GM12878 (cell line): Measurements from ENCODE around the gene ROCK2. TPM values are rescaled to one million over a fixed set of nuclear protein-coding genes. Genes with fewer than 3 reads are reported as not detected.

Source experiments
- ATAC-seq: fragments of 200-7000 bp; cut with Tn5 transposase; 3 replicates; pipeline ENCODE4 v1.9.1; 2020; ENCODE audit warnings: mild to moderate bottlenecking, moderate library complexity
- BruUV-seq: library from RNA; stranded (reverse); fragments of 400-500 nt; replicated peaks from 2 replicates; lab custom pipeline; 2021; lab: Mats Ljungman, UMichigan
- CTCF ChIA-PET: fragments of 300-600 bp; sonication (Branson Sonifier 250); formaldehyde crosslinking; extraction: SDS; loops from one replicate; lab custom pipeline; 2021; ENCODE audit warnings: inconsistent platforms; lab: Yijun Ruan, JAX
- POLR2A ChIA-PET: fragments of 350-600 bp; formaldehyde crosslinking; extraction: SDS; loops from one replicate; lab custom pipeline; 2021; ENCODE audit warnings: inconsistent platforms; lab: Charles Lee
- RAD21 ChIA-PET: fragments of 300-600 bp; sonication (Branson Sonifier 250); formaldehyde crosslinking; loops from one replicate; lab custom pipeline; 2023; ENCODE audit warnings: antibody characterized with exemption; ENCODE audit not compliant: unreplicated experiment; lab: Charles Lee
- SMC1A ChIA-PET: fragments of 300-600 bp; sonication (Branson Sonifier 250); formaldehyde crosslinking; loops from one replicate; lab custom pipeline; 2023; ENCODE audit not compliant: unreplicated experiment, uncharacterized antibody; lab: Charles Lee
- DNase-seq: peaks from one replicate; pipeline ENCODE4 v3.0.0-alpha.2; 2011; ENCODE audit warnings: low read depth, low spot score
- FAIRE-seq: peaks from 3 replicates; lab custom pipeline; 2011; peaks lifted over from hg19 to GRCh38; lab: Jason Lieb, UNC
- H2AFZ ChIP-seq: 2 replicates; pipeline ENCODE4 v1.6.0; 2011; ENCODE audit warnings: low read depth, low read length, control low read depth; ENCODE audit not compliant: control insufficient read depth
- H3K27ac ChIP-seq: 2 replicates; pipeline ENCODE4 v1.5.1; 2011; ENCODE audit warnings: control low read depth; ENCODE audit not compliant: control insufficient read depth, insufficient read depth
- H3K27me3 ChIP-seq, 2 experiments: replicated peaks in 1 of 2; 2 replicates each; pipeline versions ENCODE4 v1.6.0 to v1.6.1; 2011; ENCODE audit warnings: low read length in 1 of 2; ENCODE audit not compliant: control insufficient read depth in 2 of 2, insufficient read depth in 2 of 2
- H3K36me3 ChIP-seq, 2 experiments: 2 replicates each; pipeline ENCODE4 v1.5.1; 2011; ENCODE audit warnings: low read length in 1 of 2; ENCODE audit not compliant: control insufficient read depth in 2 of 2, insufficient read depth in 2 of 2
- H3K4me1 ChIP-seq: 2 replicates; pipeline ENCODE4 v1.6.1; 2011; ENCODE audit warnings: mild to moderate bottlenecking, low read length, moderate library complexity, mixed read lengths; ENCODE audit not compliant: control insufficient read depth, insufficient read depth
- H3K4me2 ChIP-seq: 2 replicates; pipeline ENCODE4 v1.6.0; 2011; ENCODE audit warnings: control low read depth; ENCODE audit not compliant: control insufficient read depth, insufficient read depth
- H3K4me3 ChIP-seq: fragments of 200-600 bp; sonication (generic); 2 replicates; pipeline ENCODE4 v1.5.1; 2016
- H3K79me2 ChIP-seq: 2 replicates; pipeline ENCODE4 v1.6.0; 2011; ENCODE audit warnings: low read length; ENCODE audit not compliant: control insufficient read depth, insufficient read depth
- H3K9ac ChIP-seq: 2 replicates; pipeline ENCODE4 v1.8.0; 2011; ENCODE audit warnings: low read length, control low read depth, mixed read lengths; ENCODE audit not compliant: control insufficient read depth, insufficient read depth
- H3K9me3 ChIP-seq: replicated peaks from 3 replicates; pipeline ENCODE4 v1.5.1; 2011; ENCODE audit warnings: mild to moderate bottlenecking, low read length; ENCODE audit not compliant: control insufficient read depth, insufficient read depth
- H4K20me1 ChIP-seq: 2 replicates; pipeline ENCODE4 v1.6.0; 2011; ENCODE audit not compliant: control insufficient read depth, insufficient read depth
- ATF3 ChIP-seq: IDR thresholded peaks from 2 replicates; pipeline ENCODE4 v1.6.1; 2011; ENCODE audit warnings: low read depth, mild to moderate bottlenecking, low read length, moderate library complexity, borderline replicate concordance; ENCODE audit errors: extremely low read depth
- BCLAF1 ChIP-seq: fragments of 450-650 bp; IDR thresholded peaks from 2 replicates; pipeline ENCODE4 v1.6.1; 2017; ENCODE audit warnings: antibody characterized with exemption, mild to moderate bottlenecking, moderate library complexity
- CBFB ChIP-seq: IDR thresholded peaks from 2 replicates; pipeline ENCODE4 v1.6.1; 2016; ENCODE audit warnings: antibody characterized with exemption, low read depth
- CBX5 ChIP-seq: sonication (generic); IDR thresholded peaks from 2 replicates; pipeline ENCODE4 v1.6.1; 2016; ENCODE audit warnings: low read depth, moderate library complexity, mild to moderate bottlenecking, inconsistent platforms
- IRF5 ChIP-seq: fragments of 450-650 bp; IDR thresholded peaks from 2 replicates; pipeline ENCODE4 v1.6.1; 2017; ENCODE audit warnings: borderline replicate concordance
- MYC ChIP-seq: IDR thresholded peaks from 2 replicates; pipeline ENCODE4 v1.6.1; 2011; ENCODE audit warnings: mild to moderate bottlenecking, low read length, moderate library complexity, inconsistent platforms; ENCODE audit not compliant: insufficient read depth, insufficient replicate concordance, insufficient read length, severe bottlenecking
- SP1 ChIP-seq: IDR thresholded peaks from one replicate; pipeline ENCODE4 v1.6.1; 2011; ENCODE audit warnings: low read depth, low read length
- SREBF1 ChIP-seq: IDR thresholded peaks from 2 replicates; pipeline ENCODE4 v1.6.1; 2012; ENCODE audit warnings: mild to moderate bottlenecking, low read length
- SRF ChIP-seq, 2 experiments: IDR thresholded peaks; 2 replicates each; pipeline ENCODE4 v1.6.1; 2011; ENCODE audit warnings: low read depth in 2 of 2, low read length in 2 of 2, mild to moderate bottlenecking in 1 of 2, moderate library complexity in 1 of 2
- WRNIP1 ChIP-seq: IDR thresholded peaks from 2 replicates; pipeline ENCODE4 v1.6.1; 2011; ENCODE audit warnings: low read depth, low read length, improper control_type of control experiment, borderline replicate concordance
- WGBS: methylation state at CpG from one replicate; pipeline ENCODE4 v1.1.6; 2016; ENCODE audit warnings: low lambda C conversion rate; ENCODE audit not compliant: insufficient replicate concordance, insufficient coverage; ENCODE audit errors: missing lambda C conversion rate; 5-methylcytosine and 5-hydroxymethylcytosine counted together
- in situ Hi-C: fragments of 300-500 bp; cut with MboI; formaldehyde crosslinking; loops from 9 replicates; pipeline ENCODE4 v1.14.3; 2018; ENCODE audit warnings: mixed read lengths
- intact Hi-C: fragments of 100-400 bp; cut with micrococcal nuclease; formaldehyde crosslinking; loops from one replicate; pipeline ENCODE4 v1.14.2; 2022; ENCODE audit not compliant: unreplicated experiment
- polyA plus RNA-seq, 11 experiments: library from polyadenylated mRNA; depleted of rRNA in 4 of 11; unstranded in 6 of 11; stranded (reverse) in 5 of 11; fragments of >200 nt; fragmentation: Nextera tagmentation in 4 of 11; fragmentation: Illumina TruSeq in 1 of 11; extraction: Ambion mirVana in 4 of 11; extraction: Trizol in 1 of 11; gene quantifications; 1 replicate in 1 of 11; 2 replicates in 10 of 11; pipeline versions ENCODE4 v1.2.1 to v1.2.3, GENCODE V29; 2011 to 2016; ENCODE audit warnings: inconsistent platforms in 2 of 11, missing spikeins in 2 of 11, low read depth in 1 of 11
- total RNA-seq, 4 experiments: library from RNA; depleted of rRNA in 3 of 4; stranded (reverse); fragments of >200 nt in 3 of 4; fragmentation: Illumina TruSeq in 1 of 4; extraction: Trizol in 1 of 4; gene quantifications; 2 replicates each; pipeline versions ENCODE4 v1.2.1 to v1.2.3, GENCODE V29; 2013 to 2021
- TF ChIP-seq, protein P1 (sequence below): fragments of 450-650 bp; IDR thresholded peaks from 2 replicates; pipeline ENCODE4 v1.6.1; 2016; ENCODE audit warnings: mild to moderate bottlenecking
- TF ChIP-seq, protein P2 (sequence below): fragments of 150-350 bp; IDR thresholded peaks from 2 replicates; pipeline ENCODE4 v1.6.1; 2014; ENCODE audit warnings: mild to moderate bottlenecking, low read depth, low read length
- TF ChIP-seq, protein P3 (sequence below): fragments of 450-650 bp; IDR thresholded peaks from 2 replicates; pipeline ENCODE4 v1.6.1; 2016; ENCODE audit warnings: mild to moderate bottlenecking, moderate library complexity, borderline replicate concordance

Gene ROCK2
- total and polyA plus RNA-seq, 10 of the 15 experiments (the other 5 are each of a cell fraction or from before 2014, with no cell fraction given), result 4.6 to 22.1 (median 8.3) TPM

GRCh38 chr2:11256166-11256565 is 88.3 kb downstream of the ROCK2 start:
- H3K4me2 ChIP-seq, result no peak overlapping the region
- FAIRE-seq (no peak), DNase-seq (no peak), ATAC-seq (no peak)
- ChIA-PET POLR2A (no interaction called here), CTCF (no interaction called here), RAD21 (no interaction called here), SMC1A (no interaction called here)
- no peaks in the 10 kb centered on the region for H3K27me3 ChIP-seq
- H3K79me2 ChIP-seq, result no peaks in the 10 kb centered on the region
- H3K27ac ChIP-seq, result no peak overlapping the region
- BruUV-seq, result no TSS peak
- no peak overlapping the region for H3K4me3 ChIP-seq
- no peak overlapping the region for H3K9ac ChIP-seq
- no peaks in the 10 kb centered on the region; a peak in 1 of 4 replicates for H3K36me3 ChIP-seq
- 92% methylated on average over 7 of the region's 7 CpGs for WGBS
- no peak overlapping the region for H2AFZ ChIP-seq
- intact Hi-C loops, result no loop called here
- no peaks in the 10 kb centered on the region for H3K9me3 ChIP-seq
- no peaks in the 10 kb centered on the region for H3K4me1 ChIP-seq
- no peaks in the 10 kb centered on the region for H4K20me1 ChIP-seq
- in situ Hi-C loops, result no loop called here
- no peak for TF ChIP-seq WRNIP1
- TF ChIP-seq SREBF1, result no peak
- no peak for TF ChIP-seq SP1
- TF ChIP-seq CBX5, result no peak
- no peak for TF ChIP-seq SRF (IDR thresholded peaks at IDR 0.05; ENCODE audit: low read depth in 2 of 2, low read length in 2 of 2)
- TF ChIP-seq ATF3, result no peak
- no peak for TF ChIP-seq CBFB
- no peak for TF ChIP-seq BCLAF1
- TF ChIP-seq, protein P1, sequence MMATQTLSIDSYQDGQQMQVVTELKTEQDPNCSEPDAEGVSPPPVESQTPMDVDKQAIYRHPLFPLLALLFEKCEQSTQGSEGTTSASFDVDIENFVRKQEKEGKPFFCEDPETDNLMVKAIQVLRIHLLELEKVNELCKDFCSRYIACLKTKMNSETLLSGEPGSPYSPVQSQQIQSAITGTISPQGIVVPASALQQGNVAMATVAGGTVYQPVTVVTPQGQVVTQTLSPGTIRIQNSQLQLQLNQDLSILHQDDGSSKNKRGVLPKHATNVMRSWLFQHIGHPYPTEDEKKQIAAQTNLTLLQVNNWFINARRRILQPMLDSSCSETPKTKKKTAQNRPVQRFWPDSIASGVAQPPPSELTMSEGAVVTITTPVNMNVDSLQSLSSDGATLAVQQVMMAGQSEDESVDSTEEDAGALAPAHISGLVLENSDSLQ, result no peak
- no peak for TF ChIP-seq IRF5
- TF ChIP-seq MYC, result no peak
- TF ChIP-seq, protein P2, sequence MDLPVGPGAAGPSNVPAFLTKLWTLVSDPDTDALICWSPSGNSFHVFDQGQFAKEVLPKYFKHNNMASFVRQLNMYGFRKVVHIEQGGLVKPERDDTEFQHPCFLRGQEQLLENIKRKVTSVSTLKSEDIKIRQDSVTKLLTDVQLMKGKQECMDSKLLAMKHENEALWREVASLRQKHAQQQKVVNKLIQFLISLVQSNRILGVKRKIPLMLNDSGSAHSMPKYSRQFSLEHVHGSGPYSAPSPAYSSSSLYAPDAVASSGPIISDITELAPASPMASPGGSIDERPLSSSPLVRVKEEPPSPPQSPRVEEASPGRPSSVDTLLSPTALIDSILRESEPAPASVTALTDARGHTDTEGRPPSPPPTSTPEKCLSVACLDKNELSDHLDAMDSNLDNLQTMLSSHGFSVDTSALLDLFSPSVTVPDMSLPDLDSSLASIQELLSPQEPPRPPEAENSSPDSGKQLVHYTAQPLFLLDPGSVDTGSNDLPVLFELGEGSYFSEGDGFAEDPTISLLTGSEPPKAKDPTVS, result no peak
- TF ChIP-seq, protein P3, sequence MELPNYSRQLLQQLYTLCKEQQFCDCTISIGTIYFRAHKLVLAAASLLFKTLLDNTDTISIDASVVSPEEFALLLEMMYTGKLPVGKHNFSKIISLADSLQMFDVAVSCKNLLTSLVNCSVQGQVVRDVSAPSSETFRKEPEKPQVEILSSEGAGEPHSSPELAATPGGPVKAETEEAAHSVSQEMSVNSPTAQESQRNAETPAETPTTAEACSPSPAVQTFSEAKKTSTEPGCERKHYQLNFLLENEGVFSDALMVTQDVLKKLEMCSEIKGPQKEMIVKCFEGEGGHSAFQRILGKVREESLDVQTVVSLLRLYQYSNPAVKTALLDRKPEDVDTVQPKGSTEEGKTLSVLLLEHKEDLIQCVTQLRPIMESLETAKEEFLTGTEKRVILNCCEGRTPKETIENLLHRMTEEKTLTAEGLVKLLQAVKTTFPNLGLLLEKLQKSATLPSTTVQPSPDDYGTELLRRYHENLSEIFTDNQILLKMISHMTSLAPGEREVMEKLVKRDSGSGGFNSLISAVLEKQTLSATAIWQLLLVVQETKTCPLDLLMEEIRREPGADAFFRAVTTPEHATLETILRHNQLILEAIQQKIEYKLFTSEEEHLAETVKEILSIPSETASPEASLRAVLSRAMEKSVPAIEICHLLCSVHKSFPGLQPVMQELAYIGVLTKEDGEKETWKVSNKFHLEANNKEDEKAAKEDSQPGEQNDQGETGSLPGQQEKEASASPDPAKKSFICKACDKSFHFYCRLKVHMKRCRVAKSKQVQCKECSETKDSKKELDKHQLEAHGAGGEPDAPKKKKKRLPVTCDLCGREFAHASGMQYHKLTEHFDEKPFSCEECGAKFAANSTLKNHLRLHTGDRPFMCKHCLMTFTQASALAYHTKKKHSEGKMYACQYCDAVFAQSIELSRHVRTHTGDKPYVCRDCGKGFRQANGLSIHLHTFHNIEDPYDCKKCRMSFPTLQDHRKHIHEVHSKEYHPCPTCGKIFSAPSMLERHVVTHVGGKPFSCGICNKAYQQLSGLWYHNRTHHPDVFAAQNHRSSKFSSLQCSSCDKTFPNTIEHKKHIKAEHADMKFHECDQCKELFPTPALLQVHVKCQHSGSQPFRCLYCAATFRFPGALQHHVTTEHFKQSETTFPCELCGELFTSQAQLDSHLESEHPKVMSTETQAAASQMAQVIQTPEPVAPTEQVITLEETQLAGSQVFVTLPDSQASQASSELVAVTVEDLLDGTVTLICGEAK, result no peak
